C4-2B (cell line): ENCODE data around the gene FERMT3.

Experiments used
- H3K27ac ChIP-seq: fragments of 450-650 bp; 2 replicates; pipeline ENCODE4 v1.5.1; 2017
- ZFX ChIP-seq: fragments of 450-650 bp; IDR thresholded peaks from 2 replicates; pipeline ENCODE4 v1.6.1; 2017
- TF ChIP-seq, protein P1 (sequence below): fragments of 450-650 bp; conservative IDR thresholded peaks from 2 replicates; pipeline ENCODE4 v1.5.1; 2017; ENCODE audit warnings: mild to moderate bottlenecking

Gene FERMT3

DNA sequence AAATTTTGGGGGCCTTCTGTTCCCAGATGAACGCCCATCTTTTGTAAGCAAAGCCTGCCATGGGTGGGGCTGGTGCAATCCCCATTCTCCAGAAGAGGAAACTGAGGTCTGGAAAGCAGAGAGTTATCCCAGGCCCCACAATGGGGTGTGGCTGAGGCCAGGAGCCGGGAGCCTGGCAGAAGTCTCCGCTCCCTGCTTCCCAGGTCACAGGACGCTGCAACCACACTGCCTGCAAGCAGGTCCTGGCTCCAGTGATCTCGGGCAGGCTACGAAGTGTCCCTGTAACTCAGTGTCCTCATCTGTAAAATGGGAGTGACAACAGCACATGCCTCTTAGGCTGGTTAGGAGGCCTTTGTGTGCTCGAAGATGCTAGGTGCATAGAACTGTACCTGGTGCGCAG, 46.5 kb downstream of the FERMT3 start:
- no peak overlapping the region; the same call in 1 of the 2 replicates for H3K27ac ChIP-seq
- TF ChIP-seq, protein P1, sequence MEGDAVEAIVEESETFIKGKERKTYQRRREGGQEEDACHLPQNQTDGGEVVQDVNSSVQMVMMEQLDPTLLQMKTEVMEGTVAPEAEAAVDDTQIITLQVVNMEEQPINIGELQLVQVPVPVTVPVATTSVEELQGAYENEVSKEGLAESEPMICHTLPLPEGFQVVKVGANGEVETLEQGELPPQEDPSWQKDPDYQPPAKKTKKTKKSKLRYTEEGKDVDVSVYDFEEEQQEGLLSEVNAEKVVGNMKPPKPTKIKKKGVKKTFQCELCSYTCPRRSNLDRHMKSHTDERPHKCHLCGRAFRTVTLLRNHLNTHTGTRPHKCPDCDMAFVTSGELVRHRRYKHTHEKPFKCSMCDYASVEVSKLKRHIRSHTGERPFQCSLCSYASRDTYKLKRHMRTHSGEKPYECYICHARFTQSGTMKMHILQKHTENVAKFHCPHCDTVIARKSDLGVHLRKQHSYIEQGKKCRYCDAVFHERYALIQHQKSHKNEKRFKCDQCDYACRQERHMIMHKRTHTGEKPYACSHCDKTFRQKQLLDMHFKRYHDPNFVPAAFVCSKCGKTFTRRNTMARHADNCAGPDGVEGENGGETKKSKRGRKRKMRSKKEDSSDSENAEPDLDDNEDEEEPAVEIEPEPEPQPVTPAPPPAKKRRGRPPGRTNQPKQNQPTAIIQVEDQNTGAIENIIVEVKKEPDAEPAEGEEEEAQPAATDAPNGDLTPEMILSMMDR: no peak
- no peak for TF ChIP-seq ZFX

DNA sequence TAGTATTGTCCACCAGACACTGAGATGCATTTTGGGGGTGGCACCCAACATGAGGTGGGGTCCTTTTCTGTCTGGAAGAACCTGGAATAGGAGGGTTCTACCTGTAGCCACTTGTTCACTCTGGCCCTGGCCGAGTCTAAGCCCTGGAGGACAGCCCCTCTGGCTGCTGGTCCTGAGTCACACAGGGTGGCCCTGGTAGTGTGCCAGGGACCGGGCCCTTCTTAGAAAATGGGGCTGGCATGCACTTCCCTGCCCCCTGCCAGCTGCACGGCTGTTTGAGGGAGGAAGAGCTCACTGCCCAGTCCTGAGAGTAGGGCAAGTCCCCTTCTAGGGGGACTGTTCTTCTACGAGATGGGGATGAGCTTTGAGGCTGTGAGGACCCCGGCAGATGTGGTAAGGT, 47.0 kb downstream of the FERMT3 start:
- no peak for TF ChIP-seq ZFX
- TF ChIP-seq, protein P1: no peak
- no peak overlapping the region for H3K27ac ChIP-seq

GRCh38 chr11:64254326-64254725, 47.8 kb downstream of the FERMT3 start:
- H3K27ac ChIP-seq: no peak overlapping the region
- no peak for TF ChIP-seq ZFX
- TF ChIP-seq, protein P1: no peak

- no peak overlapping the region for H3K27ac ChIP-seq
- no peak for TF ChIP-seq ZFX
- TF ChIP-seq, protein P1: no peak
Measured at GRCh38 chr11:64255135-64256128, 48.9 kb downstream of the FERMT3 start.

DNA sequence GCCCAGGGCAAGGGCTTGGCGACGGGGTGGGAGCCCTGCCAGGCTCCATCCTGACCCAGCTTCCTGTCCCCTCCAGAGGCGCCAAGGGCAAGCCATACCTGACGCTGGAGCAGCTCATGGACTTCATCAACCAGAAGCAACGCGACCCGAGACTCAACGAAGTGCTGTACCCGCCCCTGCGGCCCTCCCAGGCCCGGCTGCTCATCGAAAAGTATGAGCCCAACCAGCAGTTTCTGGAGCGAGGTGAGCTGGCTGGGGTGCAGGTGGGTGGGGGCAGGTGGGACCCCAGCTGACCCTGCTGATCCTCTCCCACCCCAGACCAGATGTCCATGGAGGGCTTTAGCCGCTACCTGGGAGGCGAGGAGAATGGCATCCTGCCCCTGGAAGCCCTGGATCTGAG, 49.8 kb downstream of the FERMT3 start:
- no peak overlapping the region for H3K27ac ChIP-seq
- no peak for TF ChIP-seq ZFX
- TF ChIP-seq, protein P1: no peak

GRCh38 chr11:64258356-64258755, 51.8 kb downstream of the FERMT3 start:
- TF ChIP-seq, protein P1: no peak
- no peak for TF ChIP-seq ZFX
- no peak overlapping the region for H3K27ac ChIP-seq

GRCh38 chr11:64258946-64259532, 52.5 kb downstream of the FERMT3 start:
- no peak overlapping the region for H3K27ac ChIP-seq
- no peak for TF ChIP-seq ZFX
- TF ChIP-seq, protein P1: no peak
